Measurements from ENCODE around the gene GRIK1. TPM values are rescaled to one million over a fixed set of nuclear protein-coding genes. Genes with fewer than 3 reads are reported as not detected.

The GRIK1 gene
- total RNA-seq, 1 donor from 2014 or later, result not detected

DNA sequence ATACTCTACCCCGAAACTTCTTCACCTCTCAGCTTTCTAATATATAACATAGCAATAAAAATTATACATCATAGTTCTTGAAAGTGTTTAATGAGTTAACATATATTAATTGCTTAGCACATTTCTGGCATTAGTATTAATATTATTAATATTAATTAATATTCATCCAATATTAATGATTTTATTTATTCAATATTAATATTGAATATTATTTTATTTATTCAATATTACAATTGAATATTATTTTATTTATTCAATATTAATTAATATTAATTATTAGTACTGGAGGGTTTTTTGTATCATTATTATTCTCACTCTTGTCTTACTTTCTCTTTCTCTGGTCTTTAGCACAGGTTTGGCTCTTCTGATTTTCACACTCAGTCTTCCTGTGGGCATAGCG is 105.2 kb downstream of the GRIK1 start:
- Mint-ChIP-seq H3K9me3 (no peaks in the 10 kb centered on the region), H3K4me3 (no peak overlapping the region), H3K27ac (no peak overlapping the region), H3K4me1 (no peaks in the 10 kb centered on the region), H3K27me3 (peaks cover 1% of the 10 kb centered on the region), H3K36me3 (ENCODE audit: low read depth) (no peaks in the 10 kb centered on the region)
- intact Hi-C loops (cut with micrococcal nuclease), result no loop called here
- DNase-seq, result no peak

DNA sequence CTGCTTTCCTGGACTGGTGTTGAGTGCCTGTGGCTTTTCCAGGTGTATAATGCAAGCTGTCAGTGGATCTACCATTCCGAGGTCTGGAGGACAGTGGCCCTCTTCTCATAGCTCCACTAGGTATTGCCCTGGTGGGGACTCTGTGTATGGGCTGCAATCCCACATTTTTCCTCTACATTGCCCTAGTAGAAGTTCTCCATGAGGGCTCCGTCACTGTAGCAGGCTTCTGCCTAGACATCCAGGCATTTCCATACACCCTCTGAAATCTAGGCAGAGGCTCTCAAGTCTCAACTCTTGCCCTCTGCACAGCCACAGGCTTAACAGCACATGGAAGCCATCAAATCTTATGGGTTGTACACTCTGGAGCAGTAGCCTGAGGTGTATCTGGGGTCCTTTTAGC is 107.6 kb downstream of the GRIK1 start:
- H3K9me3 Mint-ChIP-seq, result no peaks in the 10 kb centered on the region

DNA sequence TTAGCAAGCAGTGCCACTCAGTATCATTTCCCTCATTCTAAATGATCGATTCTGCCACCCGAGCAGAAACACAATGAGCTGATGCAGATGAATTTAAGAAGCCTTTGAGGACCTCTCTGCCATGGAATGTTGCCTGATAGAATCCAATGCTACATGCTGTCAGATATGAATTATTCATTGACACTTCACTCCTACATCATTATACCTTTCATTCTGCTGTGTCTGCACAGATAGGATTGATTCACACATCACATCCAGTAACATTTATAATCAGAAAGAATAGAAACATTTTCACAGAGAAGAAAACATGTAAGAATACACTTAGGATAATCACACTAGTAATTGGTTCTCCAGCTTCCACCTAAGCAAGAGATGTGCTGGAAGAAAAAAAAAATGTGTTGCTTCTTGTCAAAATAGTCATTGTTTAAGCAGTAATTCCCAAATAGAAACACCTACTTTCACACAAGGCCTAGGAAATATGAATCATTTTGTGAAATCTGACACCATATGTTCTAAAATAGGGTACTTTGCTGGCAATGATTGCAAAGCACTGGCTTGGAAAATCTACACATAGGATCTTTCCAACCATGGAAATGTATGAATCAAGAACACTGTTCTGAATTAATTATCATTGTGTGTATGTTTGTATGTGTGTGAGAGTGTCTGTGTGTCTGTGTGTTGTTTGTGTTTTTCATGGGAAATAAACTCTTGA is 110.1 kb downstream of the GRIK1 start:
- Mint-ChIP-seq H3K4me3 (no peak overlapping the region), H3K9me3 (no peaks in the 10 kb centered on the region), H3K36me3 (ENCODE audit: low read depth) (no peaks in the 10 kb centered on the region), H3K27ac (no peak overlapping the region), H3K27me3 (no peaks in the 10 kb centered on the region), H3K4me1 (no peaks in the 10 kb centered on the region)
- DNase-seq, result no peak
- intact Hi-C loops (cut with micrococcal nuclease), result no loop called here

More for the DNA sequence above, 107.6 kb downstream of the GRIK1 start:
- H3K27ac Mint-ChIP-seq, result no peak overlapping the region
- intact Hi-C loops (cut with micrococcal nuclease), result no loop called here
- no peak overlapping the region for H3K4me3 Mint-ChIP-seq
- DNase-seq, result no peak
- no peaks in the 10 kb centered on the region for H3K4me1 Mint-ChIP-seq
- no peaks in the 10 kb centered on the region for H3K27me3 Mint-ChIP-seq
- H3K36me3 Mint-ChIP-seq (ENCODE audit: low read depth), result no peaks in the 10 kb centered on the region

DNA sequence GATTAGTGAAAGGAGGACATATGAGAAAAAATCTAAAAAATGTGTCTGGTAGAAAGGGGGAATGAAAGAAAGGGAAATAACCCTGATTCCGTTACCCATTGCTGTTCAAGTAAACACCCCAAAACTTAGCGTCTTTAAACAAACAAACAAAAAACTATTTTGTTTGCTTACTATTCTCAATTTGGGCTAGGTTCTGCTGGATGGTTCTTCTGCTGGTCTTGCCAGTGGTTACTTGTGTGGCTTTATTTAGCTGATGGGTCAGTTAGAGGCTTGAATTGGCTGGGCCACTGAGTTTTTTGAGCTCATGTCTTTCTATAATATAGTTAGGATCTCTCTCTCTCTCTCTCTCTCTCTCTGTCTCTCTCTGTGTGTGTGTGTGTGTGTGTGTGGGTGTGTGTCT is 112.1 kb downstream of the GRIK1 start:
- Mint-ChIP-seq H3K9me3 (no peaks in the 10 kb centered on the region), H3K27ac (no peak overlapping the region), H3K27me3 (peaks cover 2% of the 10 kb centered on the region), H3K36me3 (ENCODE audit: low read depth) (no peaks in the 10 kb centered on the region), H3K4me3 (no peak overlapping the region), H3K4me1 (no peaks in the 10 kb centered on the region)
- intact Hi-C loops (cut with micrococcal nuclease), result no loop called here
- no peak for DNase-seq

DNA sequence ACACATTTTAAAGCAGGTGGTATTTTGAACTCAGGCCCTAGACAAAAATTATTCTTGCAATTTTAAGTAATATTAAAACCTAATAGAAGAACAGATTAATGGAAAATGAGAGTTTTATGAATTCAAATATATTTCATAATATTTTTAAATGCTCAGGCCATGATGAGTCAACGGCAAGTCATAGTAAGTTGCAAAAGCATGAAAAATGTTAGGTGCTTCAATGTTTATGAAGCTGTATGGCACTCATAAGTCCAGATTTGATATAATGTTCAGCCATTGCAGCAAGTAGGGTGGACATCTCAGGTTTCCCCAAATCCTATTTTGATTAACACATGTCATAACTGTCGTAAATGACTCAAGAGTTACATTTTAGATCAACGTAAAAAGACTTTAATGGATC is 112.6 kb downstream of the GRIK1 start:
- peaks cover 2% of the 10 kb centered on the region for H3K27me3 Mint-ChIP-seq
- H3K36me3 Mint-ChIP-seq (ENCODE audit: low read depth), result no peaks in the 10 kb centered on the region
- H3K4me1 Mint-ChIP-seq, result no peaks in the 10 kb centered on the region
- no peak overlapping the region for H3K4me3 Mint-ChIP-seq
- DNase-seq, result no peak
- H3K9me3 Mint-ChIP-seq, result no peaks in the 10 kb centered on the region
- intact Hi-C loops (cut with micrococcal nuclease), result no loop called here
- H3K27ac Mint-ChIP-seq, result no peak overlapping the region

DNA sequence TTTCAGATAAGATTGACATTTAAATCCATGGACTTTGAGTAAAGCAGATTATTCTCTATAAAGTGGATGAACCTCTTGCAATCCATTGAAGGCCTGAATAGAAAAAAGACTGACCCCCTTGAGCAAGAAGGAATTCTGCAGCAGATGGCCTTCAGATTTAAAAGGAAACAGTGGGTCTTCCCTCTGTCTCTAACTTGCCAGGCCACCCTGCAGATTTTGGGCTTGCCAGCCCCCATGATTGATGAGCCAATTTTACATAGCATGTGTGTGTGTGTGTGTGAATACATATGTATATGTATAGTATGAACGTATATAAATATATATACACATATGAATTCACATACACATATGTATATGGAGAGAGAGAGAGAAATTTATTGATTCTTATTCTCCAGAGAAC is 113.4 kb downstream of the GRIK1 start:
- Mint-ChIP-seq H3K4me3 (no peak overlapping the region), H3K27ac (no peak overlapping the region), H3K27me3 (peaks cover 2% of the 10 kb centered on the region), H3K4me1 (no peaks in the 10 kb centered on the region), H3K36me3 (ENCODE audit: low read depth) (no peaks in the 10 kb centered on the region), H3K9me3 (no peaks in the 10 kb centered on the region)
- intact Hi-C loops (cut with micrococcal nuclease), result no loop called here
- no peak for DNase-seq

DNA sequence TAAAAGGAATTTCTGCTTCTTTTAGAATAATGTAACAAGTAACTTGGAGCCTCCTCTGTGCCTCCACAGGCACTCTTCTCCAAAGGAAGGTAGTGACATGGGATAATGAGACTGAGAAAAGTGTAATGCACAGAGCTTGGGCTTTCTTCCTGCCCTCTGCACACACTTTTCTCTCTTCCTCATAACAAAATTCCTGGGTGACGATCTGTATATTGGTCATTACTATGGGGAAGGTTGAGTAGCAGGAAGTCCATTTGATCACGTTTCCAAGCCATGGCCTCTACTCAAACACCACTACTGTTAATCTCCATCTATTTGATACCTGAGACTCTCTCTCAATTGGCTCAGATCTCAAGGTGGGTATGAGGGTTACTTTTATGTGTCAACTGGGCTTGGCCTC is 113.9 kb downstream of the GRIK1 start:
- intact Hi-C loops (cut with micrococcal nuclease), result no loop called here
- no peaks in the 10 kb centered on the region for H3K9me3 Mint-ChIP-seq
- H3K4me1 Mint-ChIP-seq, result no peaks in the 10 kb centered on the region
- H3K36me3 Mint-ChIP-seq (ENCODE audit: low read depth), result no peaks in the 10 kb centered on the region
- DNase-seq, result no peak
- no peak overlapping the region for H3K4me3 Mint-ChIP-seq
- H3K27me3 Mint-ChIP-seq, result peaks cover 2% of the 10 kb centered on the region
- H3K27ac Mint-ChIP-seq, result no peak overlapping the region

DNA sequence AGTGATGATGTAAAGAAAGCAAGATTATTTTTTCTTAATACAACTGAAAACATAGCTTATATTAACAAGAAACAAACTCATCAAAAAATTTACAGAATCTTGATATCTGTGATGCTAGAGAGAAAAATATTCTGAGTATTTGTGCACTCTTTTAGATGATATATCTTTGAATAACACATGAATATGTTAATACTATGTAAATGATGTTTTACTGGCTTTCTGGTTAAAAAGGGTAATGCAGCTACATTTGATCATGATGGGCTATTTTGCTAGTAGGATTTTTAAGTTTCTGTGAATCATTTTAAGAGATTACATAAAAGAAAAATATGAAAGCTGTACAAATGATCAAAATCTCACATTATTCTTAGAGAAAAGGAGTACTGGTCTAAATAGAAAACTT is 114.5 kb downstream of the GRIK1 start:
- H3K27me3 Mint-ChIP-seq, result peaks cover 2% of the 10 kb centered on the region
- no peak overlapping the region for H3K27ac Mint-ChIP-seq
- no peaks in the 10 kb centered on the region for H3K9me3 Mint-ChIP-seq
- intact Hi-C loops (cut with micrococcal nuclease), result no loop called here
- H3K36me3 Mint-ChIP-seq (ENCODE audit: low read depth), result no peaks in the 10 kb centered on the region
- no peak for DNase-seq
- H3K4me3 Mint-ChIP-seq, result no peak overlapping the region
- no peaks in the 10 kb centered on the region for H3K4me1 Mint-ChIP-seq

DNA sequence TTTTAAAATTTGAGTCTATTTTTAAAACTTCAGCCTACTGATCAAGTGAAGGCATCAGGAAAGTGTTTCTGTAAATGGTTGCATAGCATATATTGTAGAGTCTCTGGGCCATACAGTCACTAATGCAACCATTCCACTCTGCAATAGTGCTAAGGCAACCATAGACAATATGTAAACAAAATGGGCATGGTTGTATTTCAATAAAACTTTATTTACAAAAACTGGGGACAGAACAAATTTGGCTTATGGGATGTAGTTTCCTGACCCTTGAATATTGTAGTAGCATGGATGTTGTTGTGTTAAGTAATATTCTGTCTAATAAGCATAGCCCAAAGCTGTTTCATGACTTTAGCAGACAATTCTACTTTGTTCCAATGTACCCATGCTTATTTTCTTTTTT is 117.7 kb downstream of the GRIK1 start:
- Mint-ChIP-seq H3K9me3 (no peaks in the 10 kb centered on the region), H3K4me3 (no peak overlapping the region), H3K36me3 (ENCODE audit: low read depth) (no peaks in the 10 kb centered on the region), H3K27ac (no peak overlapping the region), H3K4me1 (no peaks in the 10 kb centered on the region), H3K27me3 (peaks cover 2% of the 10 kb centered on the region)
- intact Hi-C loops (cut with micrococcal nuclease), result no loop called here
- DNase-seq, result no peak

DNA sequence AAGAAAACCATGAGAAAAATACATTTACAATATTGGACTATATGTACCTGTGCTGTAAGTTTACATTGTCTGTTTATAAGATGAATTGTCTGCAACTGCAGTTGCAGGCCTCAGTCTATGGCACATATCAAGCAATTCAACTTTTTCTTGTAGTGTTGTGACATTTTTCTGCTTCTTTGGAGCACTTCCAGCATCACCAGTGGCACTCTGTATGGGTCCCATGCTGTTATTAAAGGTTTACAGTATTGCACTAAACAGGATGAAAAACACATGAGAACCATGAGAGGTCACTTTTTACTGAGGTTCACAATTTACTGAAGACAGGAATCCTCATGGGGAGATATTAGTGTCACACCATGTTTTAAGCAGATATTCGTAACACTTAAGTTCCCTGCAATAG is 118.6 kb downstream of the GRIK1 start:
- DNase-seq, result no peak
- intact Hi-C loops (cut with micrococcal nuclease), result no loop called here
- Mint-ChIP-seq H3K36me3 (ENCODE audit: low read depth) (no peaks in the 10 kb centered on the region), H3K4me1 (no peaks in the 10 kb centered on the region), H3K27ac (no peak overlapping the region), H3K27me3 (peaks cover 2% of the 10 kb centered on the region), H3K4me3 (no peak overlapping the region), H3K9me3 (no peaks in the 10 kb centered on the region)

DNA sequence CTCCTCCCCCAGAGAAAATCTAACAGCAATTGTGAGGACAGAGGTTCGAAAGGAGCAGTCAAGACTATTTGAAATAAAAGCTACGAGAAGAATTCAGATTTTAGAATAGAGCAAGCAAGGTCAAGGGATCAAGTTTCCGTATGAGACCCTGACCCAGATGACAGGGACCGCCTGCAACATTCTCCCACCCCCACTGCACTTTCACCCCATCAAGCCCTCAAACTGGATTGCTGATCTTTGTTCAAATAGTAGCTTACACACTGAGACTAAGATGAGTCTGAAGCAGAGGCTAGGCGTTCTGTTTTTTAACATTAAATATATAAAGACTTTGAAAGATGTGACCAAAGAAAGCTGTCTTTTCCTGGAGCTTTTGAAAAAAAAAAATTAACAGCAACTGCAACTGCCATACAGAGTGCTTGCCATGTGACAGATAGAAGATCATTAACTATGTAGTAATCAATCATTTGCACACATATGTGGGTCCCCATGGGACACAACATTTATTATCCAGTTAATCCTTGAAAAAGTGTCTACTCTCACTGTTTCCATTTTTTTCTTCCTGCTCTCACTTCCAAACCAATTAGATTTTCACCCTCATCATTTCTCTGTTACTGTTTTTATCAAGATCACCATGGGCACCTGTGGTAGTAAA is 120.0 kb downstream of the GRIK1 start:
- intact Hi-C loops (cut with micrococcal nuclease), result no loop called here

DNA sequence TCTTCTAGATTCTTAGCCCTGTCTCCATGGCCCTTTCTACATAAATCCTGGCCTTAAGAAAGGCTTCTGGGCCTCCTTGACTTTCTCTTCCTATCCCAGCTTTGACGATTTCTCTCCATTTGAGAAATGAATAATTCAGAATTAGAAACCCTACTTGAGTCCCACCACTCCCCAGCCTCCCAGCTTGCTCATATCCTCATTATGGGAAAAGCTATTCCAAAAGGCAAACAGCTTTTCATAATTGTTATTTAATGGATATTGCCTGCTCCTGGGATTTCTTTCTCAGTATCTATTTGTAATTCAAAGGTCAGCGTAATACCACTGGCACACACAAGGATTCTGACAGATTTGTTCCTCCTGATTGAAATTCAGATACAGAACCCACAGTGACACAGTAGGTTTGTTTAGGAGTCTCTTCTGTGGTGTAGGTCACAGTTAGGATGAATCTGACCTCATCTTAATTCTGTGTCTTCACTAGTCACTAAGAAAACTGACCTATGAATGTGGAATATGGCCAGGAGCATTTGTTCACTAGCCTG is 121.3 kb downstream of the GRIK1 start:
- Mint-ChIP-seq H3K4me1 (no peaks in the 10 kb centered on the region), H3K9me3 (no peaks in the 10 kb centered on the region), H3K4me3 (no peak overlapping the region), H3K27ac (no peak overlapping the region), H3K27me3 (no peaks in the 10 kb centered on the region), H3K36me3 (ENCODE audit: low read depth) (no peaks in the 10 kb centered on the region)
- intact Hi-C loops (cut with micrococcal nuclease), result no loop called here
- no peak for DNase-seq

More for the DNA sequence above, 120.0 kb downstream of the GRIK1 start:
- no peak for DNase-seq
- H3K36me3 Mint-ChIP-seq (ENCODE audit: low read depth), result no peaks in the 10 kb centered on the region
- no peak overlapping the region for H3K4me3 Mint-ChIP-seq
- H3K9me3 Mint-ChIP-seq, result no peaks in the 10 kb centered on the region
- H3K27ac Mint-ChIP-seq, result no peak overlapping the region
- H3K27me3 Mint-ChIP-seq, result peaks cover 2% of the 10 kb centered on the region
- no peaks in the 10 kb centered on the region for H3K4me1 Mint-ChIP-seq

DNA sequence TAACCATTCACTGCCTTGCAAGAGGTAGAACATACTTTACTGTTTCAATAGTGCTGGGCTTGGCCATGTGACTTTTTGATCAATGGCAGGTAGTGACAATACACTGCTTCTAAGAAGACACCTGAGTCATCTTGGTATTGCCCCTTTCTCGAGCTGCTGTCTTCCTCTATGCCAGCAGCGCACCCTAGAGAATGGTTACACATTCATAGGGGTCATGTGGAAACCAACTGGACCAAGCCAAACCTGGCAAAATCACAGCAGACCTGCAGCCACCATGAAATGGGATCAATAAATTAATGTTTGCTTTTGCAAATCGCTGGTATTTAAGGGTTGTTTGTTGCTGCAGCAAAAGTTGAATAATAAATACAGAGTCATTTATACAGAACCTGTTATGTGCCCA is 122.3 kb downstream of the GRIK1 start:
- Mint-ChIP-seq H3K9me3 (no peaks in the 10 kb centered on the region), H3K4me3 (no peak overlapping the region), H3K36me3 (ENCODE audit: low read depth) (no peaks in the 10 kb centered on the region), H3K4me1 (no peaks in the 10 kb centered on the region), H3K27me3 (no peaks in the 10 kb centered on the region), H3K27ac (no peak overlapping the region)
- DNase-seq, result no peak
- intact Hi-C loops (cut with micrococcal nuclease), result no loop called here

DNA sequence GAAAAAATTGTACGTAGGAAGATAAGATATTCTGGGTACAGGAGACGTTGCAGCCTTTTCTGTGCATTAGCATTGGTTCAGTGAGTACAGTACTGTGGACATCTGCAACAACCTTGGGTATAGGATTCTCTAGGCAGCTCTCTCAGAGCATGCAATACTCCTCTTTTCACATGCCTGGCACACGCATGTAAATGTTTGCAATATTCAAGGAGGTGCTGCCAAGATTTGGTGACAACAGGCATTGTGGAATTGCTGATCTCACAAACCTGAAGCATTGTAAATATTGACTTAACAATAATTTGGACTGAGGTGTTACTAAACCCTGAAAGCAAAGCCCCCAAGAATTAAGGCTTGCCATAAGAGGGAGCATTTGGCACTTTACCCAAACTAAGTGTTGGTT is 126.8 kb downstream of the GRIK1 start:
- H3K36me3 Mint-ChIP-seq (ENCODE audit: low read depth), result no peaks in the 10 kb centered on the region
- H3K4me1 Mint-ChIP-seq, result no peaks in the 10 kb centered on the region
- DNase-seq, result no peak
- no peaks in the 10 kb centered on the region for H3K9me3 Mint-ChIP-seq
- intact Hi-C loops (cut with micrococcal nuclease), result no loop called here
- no peak overlapping the region for H3K4me3 Mint-ChIP-seq
- no peak overlapping the region for H3K27ac Mint-ChIP-seq
- H3K27me3 Mint-ChIP-seq, result peaks cover 2% of the 10 kb centered on the region
